Measurements from ENCODE around the gene AP5S1.

The AP5S1 gene

GRCh38 chr20:3812975-3813847 is 7.1 kb upstream of the AP5S1 start:
- no peak for TF ChIP-seq REST (IDR thresholded peaks at IDR 0.05; ENCODE audit: insufficient read depth in 1 of 2, low read depth in 2 of 2, low read length in 2 of 2)
- no peak for TF ChIP-seq TAF1 (IDR thresholded peaks at IDR 0.05; ENCODE audit: borderline replicate concordance, insufficient read depth, low read length)
- no peak for TF ChIP-seq FOXP2 (optimal IDR thresholded peaks at IDR 0.05; ENCODE audit: borderline replicate concordance, extremely low read depth, extremely low read length, insufficient read depth)
- TF ChIP-seq SIN3A (IDR thresholded peaks at IDR 0.05; ENCODE audit: borderline replicate concordance, insufficient read depth, low read length) = no peak
- TF ChIP-seq POLR2AphosphoS5 (IDR thresholded peaks at IDR 0.05; ENCODE audit: low read depth, low read length) = no peak

GRCh38 chr20:3813848-3814581 is 6.3 kb upstream of the AP5S1 start:
- TF ChIP-seq POLR2AphosphoS5 (IDR thresholded peaks at IDR 0.05; ENCODE audit: low read depth, low read length) (no peak), TAF1 (IDR thresholded peaks at IDR 0.05; ENCODE audit: borderline replicate concordance, insufficient read depth, low read length) (no peak), REST (IDR thresholded peaks at IDR 0.05; ENCODE audit: insufficient read depth in 1 of 2, low read depth in 2 of 2, low read length in 2 of 2) (no peak), FOXP2 (optimal IDR thresholded peaks at IDR 0.05; ENCODE audit: borderline replicate concordance, extremely low read depth, extremely low read length, insufficient read depth) (no peak), SIN3A (IDR thresholded peaks at IDR 0.05; ENCODE audit: borderline replicate concordance, insufficient read depth, low read length) (no peak)

GRCh38 chr20:3814928-3815495 is 5.3 kb upstream of the AP5S1 start:
- TF ChIP-seq FOXP2 (optimal IDR thresholded peaks at IDR 0.05; ENCODE audit: borderline replicate concordance, extremely low read depth, extremely low read length, insufficient read depth) (no peak), POLR2AphosphoS5 (IDR thresholded peaks at IDR 0.05; ENCODE audit: low read depth, low read length) (no peak), SIN3A (IDR thresholded peaks at IDR 0.05; ENCODE audit: borderline replicate concordance, insufficient read depth, low read length) (no peak)

- TF ChIP-seq REST (IDR thresholded peaks at IDR 0.05; ENCODE audit: insufficient read depth in 1 of 2, low read depth in 2 of 2, low read length in 2 of 2) (no peak), TAF1 (IDR thresholded peaks at IDR 0.05; ENCODE audit: borderline replicate concordance, insufficient read depth, low read length) (no peak), SIN3A (IDR thresholded peaks at IDR 0.05; ENCODE audit: borderline replicate concordance, insufficient read depth, low read length) (no peak), FOXP2 (optimal IDR thresholded peaks at IDR 0.05; ENCODE audit: borderline replicate concordance, extremely low read depth, extremely low read length, insufficient read depth) (no peak), POLR2AphosphoS5 (IDR thresholded peaks at IDR 0.05; ENCODE audit: low read depth, low read length) (no peak)
Observed at GRCh38 chr20:3815703-3816315, 4.5 kb upstream of the AP5S1 start.
